K562 (cell line): ENCODE measurements around the gene SCARB2. TPM values are rescaled to one million over a fixed set of nuclear protein-coding genes. Genes with fewer than 3 reads are reported as not detected.
A peak's percentile ranks its signal among the peaks of the same experiment; 100 is the strongest.

Experiments used
- ATF1 ChIP-seq, 2 experiments: fragments of 450-650 bp in 1 of 2; IDR thresholded peaks; 2 replicates each; pipeline ENCODE4 v1.6.1; 2016; ENCODE audit warnings: missing compliant biosample characterization in 1 of 2, missing genetic modification characterization in 1 of 2
- ETS1 ChIP-seq: conservative IDR thresholded peaks from 2 replicates; pipeline ENCODE4 v1.6.1; 2011; ENCODE audit warnings: low read depth, mild to moderate bottlenecking, low read length; ENCODE audit not compliant: control insufficient read depth
- MIER1 ChIP-seq: fragments of 450-650 bp; IDR thresholded peaks from 2 replicates; pipeline ENCODE4 v1.6.1; 2016; ENCODE audit warnings: antibody characterized with exemption, mild to moderate bottlenecking, low read depth
- SMAD3 ChIP-seq: fragments of 450-650 bp; formaldehyde crosslinking; conservative IDR thresholded peaks from 2 replicates; pipeline ENCODE4 v1.4.0; 2020; ENCODE audit warnings: mild to moderate bottlenecking
- TEAD2 ChIP-seq: fragments of 450-650 bp; IDR thresholded peaks from 2 replicates; pipeline ENCODE4 v1.6.1; 2016; ENCODE audit warnings: missing genetic modification characterization, control low read depth, missing compliant biosample characterization
- TEAD4 ChIP-seq, 2 experiments: sonication (generic) in 1 of 2; formaldehyde crosslinking in 1 of 2; IDR thresholded peaks; 2 replicates each; pipeline versions ENCODE4 v1.6.1 to v1.8.0; 2012 to 2022; ENCODE audit warnings: borderline replicate concordance in 1 of 2, inconsistent platforms in 1 of 2, low read length in 1 of 2, mild to moderate bottlenecking in 1 of 2, missing genetic modification reagents in 1 of 2
- TSC22D4 ChIP-seq: fragments of 450-650 bp; IDR thresholded peaks from 2 replicates; pipeline ENCODE4 v1.6.1; 2016; ENCODE audit warnings: missing genetic modification characterization, missing biosample characterization, control low read depth
- ZNF133 ChIP-seq: fragments of 250-450 bp; sonication (Bioruptor Pico); IDR thresholded peaks from 2 replicates; pipeline ENCODE4 v1.4.0; 2020; ENCODE audit warnings: mild to moderate bottlenecking
- ZNF146 ChIP-seq: IDR thresholded peaks from one replicate; pipeline ENCODE4 v1.6.1; 2018; ENCODE audit warnings: missing compliant biosample characterization; ENCODE audit not compliant: unreplicated experiment
- ZNF384 ChIP-seq: IDR thresholded peaks from 2 replicates; pipeline ENCODE4 v1.6.1; 2012; ENCODE audit warnings: low read depth, low read length, improper control_type of control experiment
- ZNF561 ChIP-seq: fragments of 450-650 bp; formaldehyde crosslinking; conservative IDR thresholded peaks from 2 replicates; pipeline ENCODE4 v1.4.0; 2020; ENCODE audit warnings: mild to moderate bottlenecking, moderate library complexity
- polyA plus RNA-seq, 8 experiments: library from polyadenylated mRNA; depleted of rRNA in 4 of 8; stranded (reverse) in 5 of 8; unstranded in 3 of 8; fragments of >200 nt; fragmentation: Nextera tagmentation in 2 of 8; fragmentation: Illumina TruSeq in 1 of 8; extraction: Ambion mirVana in 2 of 8; extraction: Trizol in 1 of 8; gene quantifications; 2 replicates each; pipeline versions ENCODE4 v1.2.1 to v1.2.3, GENCODE V29; 2011 to 2014; ENCODE audit warnings: inconsistent platforms in 1 of 8, missing spikeins in 1 of 8
- total RNA-seq, 7 experiments: library from RNA; depleted of rRNA in 6 of 7; stranded (reverse); fragments of >200 nt in 6 of 7; fragmentation: Illumina TruSeq in 2 of 7; extraction: Trizol in 2 of 7; gene quantifications; 2 replicates each; pipeline versions ENCODE4 v1.2.1 to v1.2.3, GENCODE V29; 2011 to 2021; ENCODE audit warnings: low replicate concordance in 1 of 7
- TF ChIP-seq, protein P1 (sequence below): sonication (generic); formaldehyde crosslinking; IDR thresholded peaks from 2 replicates; pipeline ENCODE4 v1.8.0; 2023; ENCODE audit warnings: missing genetic modification reagents, mild to moderate bottlenecking, borderline replicate concordance
- TF ChIP-seq, protein P2 (sequence below): fragments of 450-650 bp; IDR thresholded peaks from 2 replicates; pipeline ENCODE4 v1.6.1; 2016; ENCODE audit warnings: antibody characterized with exemption

SCARB2 gene
- total and polyA plus RNA-seq, 9 of the 15 experiments (the other 6 are each of a cell fraction or from before 2014, with no cell fraction given), result 6.1 to 25.8 (median 17.8) TPM

DNA sequence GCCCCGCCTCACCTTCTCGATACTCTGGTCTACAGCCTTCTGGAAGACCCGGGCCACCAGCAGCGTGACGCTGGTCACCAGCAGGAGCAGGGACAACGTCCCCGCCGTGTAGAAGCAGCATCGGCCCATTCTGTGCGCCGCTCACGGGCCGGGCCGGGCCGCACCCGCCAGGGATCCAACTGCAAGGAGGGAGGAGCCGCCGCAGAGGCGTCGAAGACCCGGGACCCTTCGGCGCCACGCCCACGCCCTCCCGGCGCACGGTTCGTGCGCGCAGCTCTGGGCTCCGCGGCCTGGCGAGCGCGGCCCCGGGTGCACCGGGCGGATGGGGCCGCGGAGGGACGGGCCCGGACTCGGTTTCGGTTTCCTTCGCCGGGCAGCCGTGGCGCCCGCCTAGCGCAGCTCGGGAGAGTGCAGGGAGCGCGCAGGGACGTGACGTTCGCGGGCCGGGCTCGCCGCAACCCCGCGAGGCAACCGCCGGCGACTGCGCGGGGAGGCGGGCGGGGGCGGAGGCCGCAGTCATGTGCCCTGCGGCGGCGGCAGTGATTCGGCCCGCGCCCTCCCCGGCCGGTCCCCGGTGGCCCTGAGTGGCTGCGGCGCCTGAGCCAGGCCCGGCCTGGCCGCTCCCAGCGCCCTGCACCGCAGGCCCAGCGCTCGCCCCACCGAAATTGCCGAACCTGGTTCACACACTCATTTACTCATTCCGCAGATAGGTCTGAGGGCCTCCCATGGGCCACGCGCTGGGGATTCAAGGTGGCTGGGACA, at the start of gene SCARB2 (continued):
- TF ChIP-seq, protein P1, sequence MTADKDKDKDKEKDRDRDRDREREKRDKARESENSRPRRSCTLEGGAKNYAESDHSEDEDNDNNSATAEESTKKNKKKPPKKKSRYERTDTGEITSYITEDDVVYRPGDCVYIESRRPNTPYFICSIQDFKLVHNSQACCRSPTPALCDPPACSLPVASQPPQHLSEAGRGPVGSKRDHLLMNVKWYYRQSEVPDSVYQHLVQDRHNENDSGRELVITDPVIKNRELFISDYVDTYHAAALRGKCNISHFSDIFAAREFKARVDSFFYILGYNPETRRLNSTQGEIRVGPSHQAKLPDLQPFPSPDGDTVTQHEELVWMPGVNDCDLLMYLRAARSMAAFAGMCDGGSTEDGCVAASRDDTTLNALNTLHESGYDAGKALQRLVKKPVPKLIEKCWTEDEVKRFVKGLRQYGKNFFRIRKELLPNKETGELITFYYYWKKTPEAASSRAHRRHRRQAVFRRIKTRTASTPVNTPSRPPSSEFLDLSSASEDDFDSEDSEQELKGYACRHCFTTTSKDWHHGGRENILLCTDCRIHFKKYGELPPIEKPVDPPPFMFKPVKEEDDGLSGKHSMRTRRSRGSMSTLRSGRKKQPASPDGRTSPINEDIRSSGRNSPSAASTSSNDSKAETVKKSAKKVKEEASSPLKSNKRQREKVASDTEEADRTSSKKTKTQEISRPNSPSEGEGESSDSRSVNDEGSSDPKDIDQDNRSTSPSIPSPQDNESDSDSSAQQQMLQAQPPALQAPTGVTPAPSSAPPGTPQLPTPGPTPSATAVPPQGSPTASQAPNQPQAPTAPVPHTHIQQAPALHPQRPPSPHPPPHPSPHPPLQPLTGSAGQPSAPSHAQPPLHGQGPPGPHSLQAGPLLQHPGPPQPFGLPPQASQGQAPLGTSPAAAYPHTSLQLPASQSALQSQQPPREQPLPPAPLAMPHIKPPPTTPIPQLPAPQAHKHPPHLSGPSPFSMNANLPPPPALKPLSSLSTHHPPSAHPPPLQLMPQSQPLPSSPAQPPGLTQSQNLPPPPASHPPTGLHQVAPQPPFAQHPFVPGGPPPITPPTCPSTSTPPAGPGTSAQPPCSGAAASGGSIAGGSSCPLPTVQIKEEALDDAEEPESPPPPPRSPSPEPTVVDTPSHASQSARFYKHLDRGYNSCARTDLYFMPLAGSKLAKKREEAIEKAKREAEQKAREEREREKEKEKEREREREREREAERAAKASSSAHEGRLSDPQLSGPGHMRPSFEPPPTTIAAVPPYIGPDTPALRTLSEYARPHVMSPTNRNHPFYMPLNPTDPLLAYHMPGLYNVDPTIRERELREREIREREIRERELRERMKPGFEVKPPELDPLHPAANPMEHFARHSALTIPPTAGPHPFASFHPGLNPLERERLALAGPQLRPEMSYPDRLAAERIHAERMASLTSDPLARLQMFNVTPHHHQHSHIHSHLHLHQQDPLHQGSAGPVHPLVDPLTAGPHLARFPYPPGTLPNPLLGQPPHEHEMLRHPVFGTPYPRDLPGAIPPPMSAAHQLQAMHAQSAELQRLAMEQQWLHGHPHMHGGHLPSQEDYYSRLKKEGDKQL, result no peak
- TF ChIP-seq ZNF384, result no peak
- TF ChIP-seq, protein P2, sequence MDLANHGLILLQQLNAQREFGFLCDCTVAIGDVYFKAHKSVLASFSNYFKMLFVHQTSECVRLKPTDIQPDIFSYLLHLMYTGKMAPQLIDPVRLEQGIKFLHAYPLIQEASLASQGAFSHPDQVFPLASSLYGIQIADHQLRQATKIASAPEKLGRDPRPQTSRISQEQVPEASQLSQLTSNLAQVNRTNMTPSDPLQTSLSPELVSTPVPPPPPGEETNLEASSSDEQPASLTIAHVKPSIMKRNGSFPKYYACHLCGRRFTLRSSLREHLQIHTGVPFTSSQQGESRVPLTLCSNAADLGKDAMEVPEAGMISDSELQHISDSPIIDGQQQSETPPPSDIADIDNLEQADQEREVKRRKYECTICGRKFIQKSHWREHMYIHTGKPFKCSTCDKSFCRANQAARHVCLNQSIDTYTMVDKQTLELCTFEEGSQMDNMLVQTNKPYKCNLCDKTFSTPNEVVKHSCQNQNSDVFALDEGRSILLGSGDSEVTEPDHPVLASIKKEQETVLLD, result no peak
- no peak for TF ChIP-seq ZNF133 (CRISPR knock-in tag)
- TF ChIP-seq TEAD2 (tag), result no peak
- no peak for TF ChIP-seq MIER1
- TF ChIP-seq ZNF146 (CRISPR knock-in tag), result no peak
- no peak for TF ChIP-seq ZNF561
- TF ChIP-seq SMAD3, result no peak
- TF ChIP-seq ETS1, result no peak
- no peak for TF ChIP-seq TEAD4 (IDR thresholded peaks at IDR 0.05; ENCODE audit: low read length)
- no peak for TF ChIP-seq TEAD4 (CRISPR knock-in tag; IDR thresholded peaks at IDR 0.05; ENCODE audit: borderline replicate concordance)
- no peak for TF ChIP-seq TSC22D4
- no peak for TF ChIP-seq ATF1 (CRISPR knock-in tag; IDR thresholded peaks at IDR 0.05)
- peak; percentile 87 for TF ChIP-seq ATF1 (tag; IDR thresholded peaks at IDR 0.05)
